NCI-H82 (cell line): ENCODE results near the gene SLC6A7.
"Not testable (repeated sequence)": the region's sequence is repeated elsewhere in the genome, so short reads cannot be mapped to it uniquely, and the experiment has no call there.

Experiments
- DNase-seq: peaks from one replicate; lab custom pipeline; 2025; lab: John Stamatoyannopoulos, UW

The SLC6A7 gene

DNA sequence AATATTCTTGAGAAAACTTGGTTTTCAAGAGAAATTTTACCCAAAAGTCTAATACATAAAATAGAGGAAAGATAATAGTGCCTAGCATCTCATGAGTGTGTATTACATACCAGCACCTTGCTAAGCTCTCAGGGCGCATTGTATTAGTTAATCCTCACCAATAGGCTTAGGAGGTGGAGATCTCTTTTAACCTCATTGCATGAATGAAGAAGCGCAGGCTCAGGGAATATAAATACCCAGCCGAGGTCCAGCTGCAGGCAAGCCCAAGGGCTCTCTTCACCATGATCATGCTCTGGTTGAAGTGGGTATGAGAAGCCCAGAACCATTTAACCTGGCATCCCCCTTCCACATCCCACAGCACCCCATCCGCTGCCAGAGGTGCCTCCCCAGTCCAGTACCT is 53.7 kb downstream of the SLC6A7 start:
- DNase-seq: peak; percentile 92

DNA sequence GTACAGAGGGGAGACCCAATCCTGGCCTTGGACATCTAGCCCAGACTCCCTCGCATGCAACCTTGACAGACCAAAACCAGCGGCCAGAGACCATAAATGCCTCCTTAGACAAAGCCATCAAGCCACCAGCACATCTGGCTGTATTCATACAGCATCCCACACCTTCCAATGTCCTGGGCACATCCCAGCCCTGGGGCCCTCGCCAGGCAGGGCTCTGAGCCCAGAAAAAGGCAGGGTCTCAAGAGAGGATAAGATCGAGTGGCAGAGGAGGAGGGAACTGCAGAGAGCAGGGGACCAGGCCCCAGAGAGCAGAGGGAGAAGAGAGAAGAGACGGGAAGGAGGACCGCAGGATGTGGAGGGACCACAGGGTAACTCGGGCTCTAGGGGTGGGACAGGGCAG is 54.3 kb downstream of the SLC6A7 start:
- DNase-seq: no peak

DNA sequence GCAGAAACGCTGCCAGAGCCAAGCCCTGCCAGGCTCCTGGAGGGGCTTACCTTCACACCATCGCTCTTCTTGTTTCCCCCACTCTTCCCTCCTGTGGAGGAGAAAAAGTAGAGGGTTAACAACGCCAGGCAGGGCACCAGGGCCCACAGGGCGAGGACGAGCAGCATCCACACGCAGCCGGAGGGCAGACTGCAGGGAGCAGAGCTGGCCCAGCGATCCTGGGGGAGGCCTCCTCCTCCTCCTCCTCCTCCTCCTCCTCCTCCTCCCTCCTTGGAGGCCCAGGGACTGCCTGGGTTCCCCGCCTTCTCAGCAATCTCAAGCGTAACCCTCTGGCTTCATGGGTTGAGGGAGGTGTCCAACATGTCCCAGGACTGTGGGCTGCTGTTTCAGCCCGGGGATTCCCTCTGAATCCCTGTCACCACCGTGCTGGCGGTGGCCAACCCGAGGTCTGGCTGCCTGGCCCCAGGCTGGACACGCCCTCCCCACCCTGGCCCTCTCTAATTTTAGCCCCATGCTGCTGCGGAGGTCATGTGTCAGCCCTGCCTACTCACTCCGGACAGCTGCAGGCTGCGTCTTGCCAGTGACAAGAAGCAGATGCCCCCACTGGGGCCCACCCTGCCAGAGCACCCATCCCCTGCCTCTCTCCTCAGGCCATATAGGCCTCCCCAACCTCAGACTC is 55.4 kb downstream of the SLC6A7 start:
- no peak for DNase-seq

DNA sequence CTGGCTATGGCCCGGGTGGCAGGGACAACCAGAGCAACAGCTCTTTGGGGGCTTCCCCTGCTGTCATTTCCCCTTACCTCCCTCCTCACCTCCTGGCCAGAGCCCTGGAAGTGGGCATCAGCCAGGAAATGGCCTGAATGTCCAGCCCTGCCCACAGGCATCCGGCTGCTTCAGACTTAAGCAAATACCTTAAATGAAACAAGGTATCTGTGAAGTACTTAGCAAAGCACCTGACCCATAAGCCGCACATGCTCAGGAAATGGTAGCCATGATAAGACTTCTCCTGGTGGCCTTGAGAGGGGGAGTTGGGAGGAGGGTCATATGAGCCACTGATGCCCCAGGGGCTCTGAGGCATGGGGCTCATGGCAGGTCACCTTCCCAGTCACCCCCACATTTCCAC is 55.9 kb downstream of the SLC6A7 start:
- no peak for DNase-seq

DNA sequence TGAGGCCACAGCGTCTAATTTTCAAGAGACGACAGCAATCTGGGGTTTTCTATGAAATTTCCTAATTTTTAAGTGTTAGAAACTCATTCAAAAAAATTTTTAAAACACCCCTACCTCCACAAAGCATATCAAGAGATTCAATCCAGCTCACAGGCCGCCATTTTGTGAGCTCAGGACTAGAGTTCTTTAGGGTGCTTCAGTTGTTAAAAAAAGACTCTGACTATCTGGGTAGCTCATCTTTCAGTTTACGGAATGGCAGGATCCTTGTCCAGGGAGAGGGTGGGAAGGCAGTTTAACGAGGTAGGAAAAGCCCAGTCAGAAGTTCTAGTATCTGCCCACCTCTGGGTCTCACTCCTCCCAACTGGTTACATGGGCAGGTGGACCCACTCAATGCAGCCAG is 56.6 kb downstream of the SLC6A7 start:
- DNase-seq: no peak

DNA sequence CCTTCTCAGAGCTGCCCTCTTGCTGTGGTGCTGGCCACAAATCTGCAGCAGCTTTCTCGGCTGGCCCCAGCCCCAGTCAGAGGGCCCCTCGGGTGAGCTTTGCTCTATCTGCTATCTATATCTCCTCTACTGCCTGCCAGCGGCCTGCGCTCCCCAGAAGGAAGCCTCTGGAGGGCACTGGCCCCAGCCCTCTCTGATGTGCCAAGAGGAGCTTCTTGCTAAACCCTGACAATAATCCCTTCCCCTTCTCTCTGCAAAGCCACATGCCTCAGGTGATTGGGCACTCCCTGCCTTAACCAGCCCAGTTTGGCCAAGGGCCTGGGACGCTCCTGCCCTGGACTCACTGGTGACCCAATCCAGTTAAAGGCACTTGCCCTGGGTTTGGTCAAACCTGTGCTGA is 57.0 kb downstream of the SLC6A7 start:
- no peak for DNase-seq

DNA sequence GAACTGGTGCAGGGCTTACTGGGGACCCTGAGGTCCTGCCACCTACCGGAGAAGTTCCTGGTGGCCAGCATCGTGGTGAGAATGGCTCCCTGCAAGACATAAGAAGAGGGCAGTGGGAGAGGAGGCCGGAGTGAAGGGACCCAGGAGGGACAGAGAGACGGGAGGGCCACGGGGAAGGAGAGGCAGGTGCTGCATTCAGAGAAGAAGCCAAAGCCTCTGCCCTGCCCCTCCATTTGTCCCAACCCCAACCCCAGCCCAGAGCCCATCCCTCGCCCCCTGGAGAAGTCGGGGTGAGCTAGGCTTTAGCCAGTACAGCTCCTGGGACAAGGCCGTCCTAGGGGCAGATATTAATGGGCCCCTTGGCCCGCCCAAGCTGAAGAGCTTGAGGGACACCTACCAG is 57.9 kb downstream of the SLC6A7 start:
- no peak for DNase-seq

DNA sequence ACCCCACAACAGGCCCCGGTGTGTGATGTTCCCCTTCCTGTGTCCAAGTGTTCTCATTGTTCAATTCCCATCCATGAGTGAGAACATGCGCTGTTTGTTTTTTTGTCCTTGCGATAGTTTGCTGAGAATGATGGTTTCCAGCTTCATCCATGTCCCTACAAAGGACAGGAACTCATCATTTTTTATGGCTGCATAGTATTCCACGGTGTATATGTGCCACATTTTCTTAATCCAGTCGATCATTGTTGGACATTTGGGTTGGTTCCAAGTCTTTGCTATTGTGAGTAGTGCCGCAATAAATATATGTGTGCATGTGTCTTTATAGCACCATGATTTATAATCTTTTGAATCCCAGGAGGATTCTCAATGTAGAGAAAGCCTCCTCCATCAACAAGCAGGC is 58.6 kb downstream of the SLC6A7 start:
- not testable (repeated sequence) for DNase-seq

DNA sequence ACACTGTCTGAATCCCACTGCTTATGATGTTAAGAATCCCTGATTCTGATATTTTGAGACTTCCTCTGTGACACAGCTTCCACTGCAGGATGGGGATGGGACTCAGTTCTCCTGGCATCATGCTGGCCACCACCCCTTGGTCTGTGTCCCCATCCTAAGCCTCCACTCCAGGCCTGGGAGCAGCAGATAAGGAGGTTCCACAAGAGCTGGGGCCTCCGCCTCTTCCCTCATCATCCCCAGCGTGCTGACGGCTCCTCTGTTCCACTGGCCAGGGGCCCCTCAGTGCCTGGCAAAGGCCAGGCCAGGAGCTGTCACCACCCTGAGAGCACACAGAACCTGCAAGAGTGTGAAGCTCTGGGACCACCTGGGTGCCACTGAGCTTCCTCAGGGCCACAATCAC is 59.1 kb downstream of the SLC6A7 start:
- DNase-seq: no peak

DNA sequence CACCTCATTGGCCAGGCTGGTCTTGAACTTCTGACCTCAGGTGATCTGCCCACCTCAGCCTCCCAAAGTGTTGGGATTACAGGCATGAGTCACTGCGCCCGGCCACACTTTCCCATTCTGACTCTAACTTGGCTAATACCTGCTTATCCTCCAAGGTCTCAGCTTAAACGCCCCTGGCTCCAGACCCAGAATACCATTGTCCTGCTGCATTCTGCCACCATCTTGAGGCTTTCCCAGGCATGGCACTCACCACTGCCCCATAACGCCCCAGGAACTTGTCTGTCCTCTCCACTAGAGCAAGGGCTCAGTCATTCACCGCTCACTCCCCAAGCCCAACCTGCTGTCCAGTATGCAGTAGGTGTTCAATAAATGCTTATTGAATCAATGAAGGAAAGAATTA is 59.9 kb downstream of the SLC6A7 start:
- DNase-seq: peak; percentile 15

DNA sequence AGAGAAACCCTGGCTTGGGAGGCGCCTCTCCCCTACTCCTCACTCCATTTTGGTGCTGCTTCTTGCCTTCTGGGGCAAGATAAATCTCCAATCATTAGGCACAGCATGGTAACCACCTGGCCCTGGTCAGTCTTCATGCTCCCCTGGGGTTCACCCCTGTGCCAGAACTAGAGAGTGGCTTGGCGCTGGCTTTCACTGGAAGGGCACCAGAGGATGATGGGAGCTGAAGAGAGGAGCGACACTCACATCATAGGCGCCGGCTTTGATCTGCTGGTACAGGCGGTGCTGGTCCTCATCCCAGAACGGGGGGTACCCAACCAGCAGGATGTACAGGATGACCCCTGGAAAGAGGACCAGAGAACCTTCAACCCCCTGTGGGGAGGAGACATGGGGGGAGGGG is 61.6 kb downstream of the SLC6A7 start:
- DNase-seq: no peak

DNA sequence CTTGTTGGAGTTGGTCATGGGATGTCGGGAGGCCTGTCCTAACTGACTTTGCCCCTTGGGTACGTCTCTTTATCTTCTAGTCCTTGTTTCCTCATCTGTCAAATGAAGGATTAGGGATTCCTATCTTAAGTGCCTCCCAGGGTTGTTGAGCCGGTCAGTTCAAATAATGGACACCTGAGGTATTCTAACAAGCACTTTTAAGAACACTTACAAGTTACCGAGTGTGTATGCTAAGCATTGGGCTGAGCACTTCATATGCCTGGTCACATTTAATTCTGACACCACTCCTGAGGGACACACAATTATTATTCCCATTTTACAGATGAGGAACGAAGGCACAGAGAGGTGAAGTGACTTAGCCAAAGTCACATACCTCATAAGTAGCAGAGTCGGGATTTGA is 62.6 kb downstream of the SLC6A7 start:
- no peak for DNase-seq

DNA sequence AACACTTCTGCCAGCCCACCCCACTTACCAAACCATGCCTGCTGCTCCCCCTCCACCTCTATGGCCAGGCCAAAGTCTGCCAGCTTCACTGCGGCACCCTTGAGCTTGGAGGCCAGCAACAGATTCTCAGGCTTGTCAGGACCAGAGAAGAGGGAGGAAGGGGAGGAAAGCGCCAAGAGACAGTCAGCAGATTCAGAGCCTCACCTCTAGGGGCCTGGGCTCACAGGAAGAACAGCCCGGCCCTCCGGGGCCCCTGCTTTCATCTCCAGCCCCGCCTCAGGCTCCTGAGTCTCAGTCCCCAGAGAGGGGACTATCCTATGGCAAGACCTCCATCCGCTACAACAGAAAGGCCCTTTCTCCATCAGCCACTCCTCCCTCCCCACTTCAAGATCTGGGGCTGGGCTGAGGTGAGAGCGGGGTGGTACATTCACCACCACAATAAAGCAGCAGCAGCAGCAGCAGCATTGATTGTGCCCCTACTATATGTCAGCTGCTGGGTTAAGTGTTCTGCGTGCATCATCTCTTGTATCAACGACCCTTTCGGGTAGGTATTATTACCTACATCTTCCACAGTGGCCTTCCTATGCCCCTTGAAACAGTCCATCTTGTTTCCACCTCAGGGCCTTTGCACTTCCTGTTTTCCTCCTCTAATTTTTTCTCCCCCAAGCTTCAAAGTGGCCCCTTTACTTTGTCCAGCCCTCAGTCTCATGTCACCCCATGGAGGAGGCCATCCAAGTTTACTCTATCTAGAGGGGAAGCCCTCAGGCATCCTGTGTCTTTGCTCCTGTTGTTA is 63.8 kb downstream of the SLC6A7 start:
- no peak for DNase-seq

DNA sequence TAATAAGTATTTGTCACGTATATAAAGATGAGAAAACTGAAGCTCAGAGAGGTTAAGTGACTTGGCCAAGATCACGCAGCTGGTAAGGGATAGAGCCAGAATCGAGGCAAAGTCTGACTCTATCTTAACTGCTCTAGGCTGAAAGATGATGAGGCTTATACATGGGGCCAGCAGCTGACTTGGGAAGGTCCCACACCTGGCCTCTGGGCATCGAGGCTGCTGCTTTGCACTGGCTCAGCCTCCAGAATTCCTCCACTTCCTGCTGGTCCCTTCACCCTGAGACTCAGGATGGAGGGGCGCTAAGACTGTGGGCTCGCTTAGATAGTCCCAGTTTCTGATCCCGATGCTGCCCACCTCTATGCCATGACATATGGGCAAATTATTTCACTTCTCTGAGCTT is 64.5 kb downstream of the SLC6A7 start:
- DNase-seq: peak; percentile 71

DNA sequence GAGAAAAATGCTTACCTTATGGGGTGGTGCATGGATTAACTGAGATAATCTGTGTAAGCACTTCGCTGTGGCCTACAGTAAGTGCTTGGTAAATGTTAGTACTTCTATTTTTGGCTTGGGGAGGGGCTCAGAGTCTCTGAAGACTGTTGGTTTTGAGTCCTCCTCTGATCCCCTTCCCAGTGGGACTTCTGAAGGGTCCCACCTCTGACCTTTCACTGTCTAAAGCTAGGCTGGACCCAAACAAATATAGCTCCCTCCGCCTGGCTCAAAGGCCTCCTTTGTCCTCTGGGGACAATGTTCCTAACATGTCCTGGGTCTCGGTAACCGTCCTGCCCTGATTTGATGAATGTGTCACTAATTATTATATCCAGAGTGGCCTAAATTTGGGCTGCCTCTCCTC is 64.9 kb downstream of the SLC6A7 start:
- peak; percentile 71 for DNase-seq

DNA sequence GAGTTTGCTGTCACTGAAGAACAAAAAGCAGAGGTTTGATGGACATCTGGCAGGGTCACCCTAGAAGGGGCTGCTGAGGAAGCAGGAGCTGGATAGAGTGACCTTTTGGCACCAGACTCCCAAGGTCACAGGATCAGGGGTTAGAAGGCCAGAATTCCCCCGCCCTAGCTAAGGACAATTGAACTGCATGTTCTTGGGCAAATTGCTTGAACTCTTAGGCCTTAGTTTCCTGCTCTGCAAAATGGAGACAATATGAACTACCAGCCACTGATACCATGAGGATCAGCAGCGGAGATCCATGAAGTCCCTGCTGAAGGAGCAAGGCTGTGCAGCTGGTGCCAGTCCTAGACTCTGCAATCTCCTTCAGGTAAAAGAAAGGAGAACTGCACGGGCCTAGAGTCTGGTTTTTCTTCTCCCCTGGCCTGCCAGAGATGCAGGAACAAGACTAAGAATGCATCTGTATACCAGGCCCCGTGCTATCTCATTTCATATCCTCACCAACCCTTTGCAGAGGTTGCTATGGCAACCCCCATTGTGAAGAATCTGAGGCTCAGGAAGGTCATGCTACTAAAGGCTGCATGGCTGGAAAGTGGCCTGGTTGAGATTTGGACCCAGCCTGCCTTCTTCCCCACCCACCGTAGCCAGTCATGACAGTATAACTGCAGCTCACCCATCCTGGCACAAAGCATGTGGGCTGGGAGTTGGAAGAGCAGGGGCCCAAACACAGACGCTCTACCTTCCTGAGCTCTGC is 66.0 kb downstream of the SLC6A7 start:
- DNase-seq: no peak

DNA sequence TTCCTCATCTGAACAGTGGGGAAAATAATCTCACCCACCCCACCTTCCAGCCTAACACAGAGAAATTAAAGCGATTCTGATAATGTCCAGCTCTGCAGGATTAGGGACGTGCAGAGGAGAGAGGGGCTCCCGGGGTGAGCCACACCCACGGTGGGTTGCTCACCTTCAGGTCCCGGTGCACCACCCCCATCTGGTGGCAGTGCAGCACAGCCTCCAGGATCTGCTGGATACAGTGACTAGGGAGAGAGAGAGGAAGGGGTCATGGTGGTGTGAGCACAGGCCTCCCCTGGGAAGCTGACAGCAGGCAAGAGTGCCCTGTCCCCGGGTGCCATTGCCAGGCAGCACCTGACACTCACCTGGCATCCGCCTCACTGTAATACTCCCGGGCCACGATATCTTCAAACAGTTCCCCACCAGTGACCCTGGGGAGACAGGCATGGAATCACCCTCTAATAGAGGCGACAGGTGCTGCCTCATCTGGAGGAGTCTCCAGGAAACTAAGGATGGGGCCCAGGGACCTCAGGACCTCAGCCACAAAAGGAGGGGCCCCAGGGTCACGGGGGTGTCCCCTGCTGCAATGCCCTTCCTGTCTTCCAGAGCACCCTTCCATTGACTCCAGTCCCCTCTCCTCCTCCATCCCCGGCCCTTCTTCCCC is 66.7 kb downstream of the SLC6A7 start:
- peak; percentile 66 for DNase-seq

DNA sequence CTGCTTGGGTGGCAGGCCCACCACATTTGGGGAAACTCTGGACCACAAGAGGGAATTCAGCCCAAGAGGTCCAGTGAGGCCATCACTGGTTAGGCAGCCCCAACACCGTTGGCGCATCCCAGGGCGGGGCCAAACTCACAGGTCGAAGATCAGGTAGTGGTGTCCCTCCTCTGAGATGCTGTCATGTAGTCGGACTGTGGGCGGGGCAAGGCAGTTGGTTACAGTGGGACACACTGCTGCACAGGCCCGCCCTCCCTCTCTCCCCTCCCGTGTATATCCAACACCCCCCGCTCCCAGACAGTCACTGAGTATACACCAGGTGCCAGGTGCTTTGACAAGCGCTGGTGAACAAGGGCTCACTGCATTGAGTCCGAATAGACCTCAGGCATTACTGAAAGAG is 67.6 kb downstream of the SLC6A7 start:
- no peak for DNase-seq

DNA sequence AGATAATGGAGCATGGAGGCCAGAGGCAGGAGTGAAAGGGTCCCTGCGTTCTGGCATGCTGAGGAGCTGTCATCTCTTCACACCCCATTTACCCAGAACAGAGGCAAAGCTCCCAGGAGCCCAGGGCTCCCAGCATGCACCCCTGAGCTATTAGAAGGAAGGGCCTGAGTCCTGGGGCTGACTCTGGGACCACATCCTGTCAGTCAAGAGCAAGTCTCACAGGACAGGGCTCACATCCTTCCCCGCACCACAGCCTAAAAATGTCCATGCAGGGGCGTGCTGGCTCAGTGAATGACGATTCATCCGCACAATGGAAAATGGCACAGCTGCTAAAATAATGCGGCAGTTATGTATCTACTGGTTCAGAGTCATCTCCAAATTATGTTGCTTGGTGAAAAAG is 68.3 kb downstream of the SLC6A7 start:
- no peak for DNase-seq
